Hindlimb muscle (tissue), 1 donor: Measurements from ENCODE around the gene MIGA2. TPM values are rescaled to one million over a fixed set of nuclear protein-coding genes. Genes with fewer than 3 reads are reported as not detected.

ENCODE experiments used
- polyA plus RNA-seq: library from polyadenylated mRNA; unstranded; fragments of 120-200 nt; gene quantifications from one replicate; pipeline ENCODE4 v1.2.1, GENCODE V29; 2013; ENCODE audit not compliant: insufficient read length

MIGA2 gene
- polyA plus RNA-seq, 1 donor, result 20.0 TPM

Other genes with a start within 250 kb of the MIGA2 start
- 42.7 TPM for gene TBC1D13, start 249.4 kb upstream of the MIGA2 start, polyA plus RNA-seq
- 25.2 TPM for gene ENDOG, start 218.1 kb upstream of the MIGA2 start, polyA plus RNA-seq
- gene SPOUT1, start 206.8 kb upstream of the MIGA2 start, polyA plus RNA-seq, result 27.8 TPM
- 4.5 TPM for gene KYAT1, start 154.7 kb upstream of the MIGA2 start, polyA plus RNA-seq
- 20.8 TPM for gene LRRC8A, start 154.5 kb upstream of the MIGA2 start, polyA plus RNA-seq
- gene PHYHD1, start 115.6 kb upstream of the MIGA2 start, polyA plus RNA-seq, result 45.1 TPM
- 8.3 TPM for gene DOLK, start 89.0 kb upstream of the MIGA2 start, polyA plus RNA-seq
- gene NUP188, start 88.9 kb upstream of the MIGA2 start, polyA plus RNA-seq, result 36.4 TPM
- gene SH3GLB2, start 8.3 kb upstream of the MIGA2 start, polyA plus RNA-seq, result 83.2 TPM
- gene DOLPP1, start 44.5 kb downstream of the MIGA2 start, polyA plus RNA-seq, result 9.1 TPM
- gene CRAT, start 74.2 kb downstream of the MIGA2 start, polyA plus RNA-seq, result 52.3 TPM
- 141 TPM for gene PTPA, start 74.8 kb downstream of the MIGA2 start, polyA plus RNA-seq
- 4.7 TPM for gene IER5L, start 141.6 kb downstream of the MIGA2 start, polyA plus RNA-seq